HG02642 (cell line): ENCODE measurements around the gene C18orf54.
"Not testable (repeated sequence)": the region's sequence is repeated elsewhere in the genome, so short reads cannot be mapped to it uniquely, and the experiment has no call there.

Experiments
- ATAC-seq: cut with Tn5 transposase; IDR thresholded peaks from one replicate; pipeline ENCODE4 v1.9.1; 2021; ENCODE audit warnings: mild to moderate bottlenecking; ENCODE audit not compliant: unreplicated experiment, poor library complexity

Gene C18orf54

GRCh38 chr18:54386043-54386442 is 28.3 kb downstream of the C18orf54 start:
- no peak for ATAC-seq

DNA sequence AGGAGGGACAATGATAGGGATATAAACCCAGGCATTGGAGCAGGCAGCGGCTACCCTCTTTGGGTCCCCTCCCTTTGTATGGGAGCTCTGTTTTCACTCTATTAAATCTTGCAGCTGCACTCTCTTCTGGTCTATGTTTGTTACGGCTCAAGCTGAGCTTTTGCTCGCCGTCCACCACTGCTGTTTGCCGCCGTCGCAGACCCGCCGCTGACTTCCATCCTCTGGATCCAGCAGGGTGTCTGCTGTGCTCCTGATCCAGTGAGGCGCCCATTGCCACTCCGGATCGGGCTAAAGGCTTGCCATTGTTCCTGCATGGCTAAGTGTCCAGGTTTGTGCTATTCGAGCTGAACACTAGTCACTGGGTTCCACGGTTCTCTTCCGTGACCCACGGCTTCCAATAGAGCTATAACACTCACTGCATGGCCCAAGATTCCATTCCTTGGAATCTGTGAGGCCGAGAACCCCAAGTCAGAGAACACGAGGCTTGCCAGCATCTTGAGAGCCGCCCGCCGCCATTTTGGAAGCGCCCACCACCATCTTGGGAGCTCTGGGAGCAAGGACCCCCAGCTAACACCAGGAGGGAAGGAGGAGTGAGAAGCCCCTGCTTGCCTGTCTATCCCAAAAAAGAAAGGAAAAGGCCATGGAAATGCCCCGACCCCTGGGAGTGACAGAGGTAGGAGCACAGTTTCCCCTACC is 29.2 kb downstream of the C18orf54 start:
- ATAC-seq, result not testable (repeated sequence)

GRCh38 chr18:54387631-54388030 is 29.9 kb downstream of the C18orf54 start:
- no peak for ATAC-seq

DNA sequence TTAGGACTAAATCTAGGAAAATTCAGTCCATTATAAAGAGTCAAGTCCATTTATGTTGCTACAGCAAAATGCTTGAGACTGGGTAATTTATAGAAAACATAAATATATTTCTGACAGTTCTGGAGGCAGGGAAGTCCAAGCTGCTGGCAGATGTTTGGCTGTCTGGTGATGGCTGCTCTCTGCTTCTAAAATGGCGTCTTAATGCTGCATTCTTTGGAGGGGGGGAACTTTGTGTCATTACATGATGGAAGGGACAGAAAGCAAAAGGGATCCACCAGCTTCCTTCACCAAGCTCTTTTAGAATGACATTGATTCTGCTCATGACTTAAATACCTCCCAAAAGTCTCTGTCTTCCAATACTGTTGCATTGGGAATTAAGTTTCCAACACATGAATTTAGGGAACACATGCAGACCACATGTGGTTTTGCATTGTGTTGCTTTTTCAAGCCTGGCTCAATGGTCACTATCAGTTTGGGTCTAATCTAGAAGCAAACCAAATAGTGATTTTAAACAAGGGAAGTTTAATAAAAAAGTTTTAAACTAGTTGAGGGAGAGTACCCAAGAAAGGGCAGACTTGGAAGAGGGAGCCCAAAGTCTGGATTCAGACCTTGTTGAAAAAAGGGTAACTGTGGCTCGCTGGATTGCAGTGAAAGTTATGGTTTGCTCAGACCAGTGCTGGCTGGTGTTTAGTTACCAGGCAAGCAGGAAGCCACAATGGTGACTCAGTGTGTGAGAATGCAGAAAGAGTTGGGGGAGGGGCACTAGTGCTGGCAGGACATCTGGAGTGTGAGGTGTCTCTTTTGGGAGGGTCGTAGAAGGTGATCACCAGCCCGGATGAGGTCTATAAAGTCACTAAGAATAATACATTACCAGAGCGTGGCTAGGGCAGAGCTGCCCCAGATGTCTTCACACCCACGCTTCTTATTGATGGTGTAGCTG is 30.8 kb downstream of the C18orf54 start:
- peak; percentile 89 for ATAC-seq

DNA sequence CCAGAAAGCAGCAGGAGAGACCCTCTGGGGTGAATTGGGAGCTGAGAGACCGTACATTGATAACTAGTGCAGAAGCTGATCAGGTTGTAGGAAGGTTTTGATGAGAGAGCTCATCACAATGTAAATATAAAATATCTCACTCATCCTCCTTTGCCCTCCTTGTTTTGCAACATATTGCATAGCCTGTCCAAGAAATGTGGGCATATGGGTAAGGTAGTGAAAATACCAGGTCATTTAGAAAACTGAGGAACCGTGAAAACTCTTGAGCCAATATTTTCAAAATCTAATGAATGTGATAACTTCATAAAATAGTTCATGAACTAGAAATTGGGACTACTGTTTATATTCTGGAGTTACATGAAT is 31.4 kb downstream of the C18orf54 start:
- peak; percentile 9 for ATAC-seq

GRCh38 chr18:54390838-54391237 is 33.1 kb downstream of the C18orf54 start:
- ATAC-seq, result no peak

- peak; percentile 73 for ATAC-seq
Observed at GRCh38 chr18:54392543-54393023, 34.9 kb downstream of the C18orf54 start.

- ATAC-seq, result no peak
Observed at GRCh38 chr18:54393648-54394294, 36.1 kb downstream of the C18orf54 start.

- no peak for ATAC-seq
Observed at GRCh38 chr18:54396760-54397159, 39.1 kb downstream of the C18orf54 start.

- no peak for ATAC-seq
Observed at GRCh38 chr18:54405290-54405689, 47.6 kb downstream of the C18orf54 start.

- no peak for ATAC-seq
Observed at GRCh38 chr18:54411781-54412180, 54.1 kb downstream of the C18orf54 start.

DNA sequence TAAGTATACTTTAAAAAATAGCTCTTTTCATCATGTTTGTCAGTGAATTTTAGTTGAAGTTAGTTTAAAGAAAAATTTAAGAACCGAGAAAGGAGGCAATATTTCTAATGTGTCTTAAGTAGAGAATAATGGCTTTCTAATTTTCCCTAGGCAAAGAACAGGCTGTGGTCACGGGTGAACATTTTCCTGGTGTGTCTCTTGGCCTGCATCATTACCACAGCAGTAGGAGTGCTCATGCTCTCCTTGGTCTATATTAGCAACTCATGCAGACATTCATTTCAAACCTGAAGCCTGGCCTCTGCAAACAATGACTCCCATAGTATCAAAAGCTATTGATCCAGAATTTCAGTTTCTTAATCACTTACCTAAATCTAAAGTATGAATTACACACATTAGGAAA is 57.4 kb downstream of the C18orf54 start:
- no peak for ATAC-seq

DNA sequence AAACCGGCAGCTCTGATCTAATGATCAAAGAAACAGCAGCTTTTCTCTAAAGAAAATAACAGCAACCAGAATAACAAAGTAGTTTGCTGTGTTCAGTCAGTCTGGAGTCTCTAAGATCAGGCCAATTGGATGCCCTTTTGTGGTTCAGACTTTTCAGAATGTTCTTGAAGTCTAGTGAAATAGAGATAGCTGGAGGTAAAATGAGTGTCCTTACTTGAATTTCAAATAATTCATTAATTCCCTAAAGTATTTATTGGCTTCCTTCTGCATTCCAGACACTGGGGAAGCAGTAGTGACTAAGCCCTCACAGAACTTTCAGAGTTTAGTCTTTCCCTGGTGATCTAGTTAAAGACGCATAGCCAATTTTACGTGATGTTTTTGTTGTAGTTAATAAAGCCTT is 58.7 kb downstream of the C18orf54 start:
- no peak for ATAC-seq

GRCh38 chr18:54423831-54424230 is 66.1 kb downstream of the C18orf54 start:
- ATAC-seq, result no peak

DNA sequence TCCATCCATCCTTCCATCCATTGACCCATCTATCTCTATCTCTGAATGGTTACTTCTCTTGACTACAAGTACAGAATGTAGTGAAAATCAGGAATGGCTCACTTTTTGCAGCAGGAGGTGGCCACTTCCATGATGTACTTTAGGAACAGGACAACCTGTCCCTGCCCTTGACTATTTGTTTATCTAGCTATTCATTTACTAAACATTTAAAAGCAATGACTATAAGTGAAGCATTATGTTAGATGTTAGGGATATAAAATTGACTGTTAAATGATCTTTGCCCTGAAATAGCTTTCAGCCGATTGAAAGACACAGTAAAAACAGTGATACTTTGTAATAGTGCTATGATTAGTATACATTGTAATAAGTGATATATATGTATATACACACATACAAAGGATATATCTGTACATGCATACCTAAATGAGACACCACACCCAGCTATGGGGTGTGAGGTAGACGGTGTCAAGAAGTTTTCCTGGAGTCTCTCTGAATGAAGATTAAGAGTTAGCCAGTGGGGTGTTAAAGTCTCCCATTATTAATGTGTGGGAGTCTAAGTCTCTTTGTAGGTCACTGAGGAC is 68.5 kb downstream of the C18orf54 start:
- no peak for ATAC-seq
